Measurements from ENCODE around the gene PCLO. TPM values are rescaled to one million over a fixed set of nuclear protein-coding genes. Genes with fewer than 3 reads are reported as not detected.

The PCLO gene
- polyA plus RNA-seq, 1 donor (not counting 4 experiments of a cell fraction or from before 2014, with no cell fraction given) = 1.8 TPM

GRCh38 chr7:82778021-82778420, 384.7 kb downstream of the PCLO start:
- no peaks in the 10 kb centered on the region for H4K20me1 ChIP-seq (ENCODE audit: control insufficient read depth, extremely low read depth, insufficient read depth, low read length)
- no peaks in the 10 kb centered on the region for H3K9me3 ChIP-seq (ENCODE audit: control insufficient read depth, low read depth, low read length)
- H3K36me3 ChIP-seq (ENCODE audit: control insufficient read depth in 2 of 2, extremely low read depth in 1 of 2, insufficient read depth in 2 of 2, low read length in 2 of 2) = no peaks in the 10 kb centered on the region
- no peak overlapping the region for H3K4me2 ChIP-seq (ENCODE audit: control insufficient read depth, extremely low read depth, insufficient read depth, low read depth, low read length)
- TF ChIP-seq CTCF (optimal IDR thresholded peaks at IDR 0.05 in 1 of 3, IDR thresholded peaks at IDR 0.05 in 1 of 3, conservative IDR thresholded peaks at IDR 0.05 in 1 of 3; ENCODE audit: extremely low read depth in 1 of 3, insufficient read depth in 2 of 3, low read length in 3 of 3) (no peak), EZH2 (IDR thresholded peaks at IDR 0.05; ENCODE audit: low read length) (no peak)
- H3K9ac ChIP-seq (ENCODE audit: control insufficient read depth, extremely low read depth, insufficient read depth, low read length) = no peak overlapping the region
- no peaks in the 10 kb centered on the region for H3K9me1 ChIP-seq (ENCODE audit: control insufficient read depth, extremely low read depth, insufficient read depth, low read length)
- no peaks in the 10 kb centered on the region for H3K4me1 ChIP-seq (ENCODE audit: control insufficient read depth, extremely low read depth, insufficient read depth, low read length)
- no peaks in the 10 kb centered on the region for H3K27me3 ChIP-seq (ENCODE audit: control insufficient read depth, extremely low read depth, insufficient read depth, low read length)
- H3K4me3 ChIP-seq (ENCODE audit: control insufficient read depth in 2 of 3, extremely low read depth in 1 of 3, insufficient read depth in 2 of 3, low read depth in 1 of 3, low read length in 3 of 3) = no peak overlapping the region
- no peak overlapping the region for H3K27ac ChIP-seq (ENCODE audit: control insufficient read depth, insufficient read depth, low read length)
- peak; percentile 1 for DNase-seq (ENCODE audit: low read depth, low spot score)
- no peak overlapping the region for H2AFZ ChIP-seq (ENCODE audit: control insufficient read depth, low read length)
- no peak for FAIRE-seq
- H3K79me2 ChIP-seq (ENCODE audit: control insufficient read depth, insufficient read depth, low read length) = no peaks in the 10 kb centered on the region
- dilution Hi-C loops (cut with MboI; ENCODE audit: extremely low pct_ligation_motif_present, low sequenced_read_pairs) = no loop called here

GRCh38 chr7:82762880-82763279, 399.8 kb downstream of the PCLO start:
- dilution Hi-C loops (cut with MboI; ENCODE audit: extremely low pct_ligation_motif_present, low sequenced_read_pairs) = no loop called here
- H3K9me3 ChIP-seq (ENCODE audit: control insufficient read depth, low read depth, low read length) = no peaks in the 10 kb centered on the region
- H3K4me1 ChIP-seq (ENCODE audit: control insufficient read depth, extremely low read depth, insufficient read depth, low read length) = no peaks in the 10 kb centered on the region
- FAIRE-seq = no peak
- no peak overlapping the region for H3K27ac ChIP-seq (ENCODE audit: control insufficient read depth, insufficient read depth, low read length)
- no peak for DNase-seq (ENCODE audit: low read depth, low spot score)
- H3K9ac ChIP-seq (ENCODE audit: control insufficient read depth, extremely low read depth, insufficient read depth, low read length) = no peak overlapping the region
- TF ChIP-seq CTCF (optimal IDR thresholded peaks at IDR 0.05 in 1 of 3, IDR thresholded peaks at IDR 0.05 in 1 of 3, conservative IDR thresholded peaks at IDR 0.05 in 1 of 3; ENCODE audit: extremely low read depth in 1 of 3, insufficient read depth in 2 of 3, low read length in 3 of 3) = no peak
- TF ChIP-seq EZH2 (IDR thresholded peaks at IDR 0.05; ENCODE audit: low read length) = no peak
- no peaks in the 10 kb centered on the region for H3K36me3 ChIP-seq (ENCODE audit: control insufficient read depth in 2 of 2, extremely low read depth in 1 of 2, insufficient read depth in 2 of 2, low read length in 2 of 2)
- H3K27me3 ChIP-seq (ENCODE audit: control insufficient read depth, extremely low read depth, insufficient read depth, low read length) = no peaks in the 10 kb centered on the region
- H3K79me2 ChIP-seq (ENCODE audit: control insufficient read depth, insufficient read depth, low read length) = no peaks in the 10 kb centered on the region
- H4K20me1 ChIP-seq (ENCODE audit: control insufficient read depth, extremely low read depth, insufficient read depth, low read length) = no peaks in the 10 kb centered on the region
- no peak overlapping the region for H3K4me2 ChIP-seq (ENCODE audit: control insufficient read depth, extremely low read depth, insufficient read depth, low read depth, low read length)
- H3K9me1 ChIP-seq (ENCODE audit: control insufficient read depth, extremely low read depth, insufficient read depth, low read length) = no peaks in the 10 kb centered on the region
- no peak overlapping the region for H2AFZ ChIP-seq (ENCODE audit: control insufficient read depth, low read length)
- H3K4me3 ChIP-seq (ENCODE audit: control insufficient read depth in 2 of 3, extremely low read depth in 1 of 3, insufficient read depth in 2 of 3, low read depth in 1 of 3, low read length in 3 of 3) = no peak overlapping the region

All from keratinocyte (primary cell).